Mesenchymal stem cell (in vitro differentiated cells and primary cell): Measurements from ENCODE around the gene RIPK4.

Experiments used
- DNase-seq: peaks from one replicate; pipeline ENCODE4 v3.0.0-alpha.2; 2013
- H2AFZ ChIP-seq: one replicate; pipeline ENCODE4 v1.6.1; 2013; ENCODE audit warnings: low read depth, mild to moderate bottlenecking, control low read depth, inconsistent platforms, low read length, moderate library complexity
- H2AK5ac ChIP-seq: 2 replicates; pipeline ENCODE4 v1.6.1; 2013; ENCODE audit warnings: low read length, moderate library complexity, mild to moderate bottlenecking, inconsistent platforms; ENCODE audit not compliant: severe bottlenecking
- H2BK120ac ChIP-seq: one replicate; pipeline ENCODE4 v1.6.1; 2013; ENCODE audit warnings: low read depth, mild to moderate bottlenecking, inconsistent platforms, low read length, moderate library complexity
- H2BK12ac ChIP-seq, 2 experiments: one replicate each; pipeline ENCODE4 v1.6.1; 2013; ENCODE audit warnings: inconsistent platforms in 2 of 2, low read length in 2 of 2, mild to moderate bottlenecking in 2 of 2, moderate library complexity in 2 of 2, control low read depth in 1 of 2
- H2BK15ac ChIP-seq: one replicate; pipeline ENCODE4 v1.6.1; 2013; ENCODE audit warnings: mild to moderate bottlenecking, low read depth, inconsistent platforms; ENCODE audit not compliant: poor library complexity, severe bottlenecking
- H2BK5ac ChIP-seq: 2 replicates; pipeline ENCODE4 v1.6.1; 2013; ENCODE audit warnings: low read depth, mild to moderate bottlenecking, low read length, control low read depth, inconsistent platforms; ENCODE audit not compliant: poor library complexity, severe bottlenecking
- H3K14ac ChIP-seq, 2 experiments: one replicate each; pipeline ENCODE4 v1.6.1; 2013; ENCODE audit warnings: inconsistent platforms in 2 of 2, low read length in 2 of 2, control low read depth in 1 of 2, mild to moderate bottlenecking in 1 of 2, moderate library complexity in 1 of 2
- H3K18ac ChIP-seq, 2 experiments: one replicate each; pipeline ENCODE4 v1.6.1; 2013; ENCODE audit warnings: inconsistent platforms in 2 of 2, low read length in 2 of 2, control low read depth in 1 of 2, low read depth in 1 of 2, mild to moderate bottlenecking in 1 of 2
- H3K23ac ChIP-seq, 2 experiments: one replicate each; pipeline ENCODE4 v1.6.1; 2013; ENCODE audit warnings: inconsistent platforms in 2 of 2, low read length in 2 of 2, mild to moderate bottlenecking in 2 of 2, moderate library complexity in 2 of 2, control low read depth in 1 of 2
- H3K27ac ChIP-seq: 2 replicates; pipeline ENCODE4 v1.5.1; 2013; ENCODE audit warnings: mild to moderate bottlenecking, moderate library complexity, low read length, control low read depth, inconsistent platforms; ENCODE audit not compliant: poor library complexity, severe bottlenecking
- H3K27me3 ChIP-seq, 2 experiments: 2 replicates each; pipeline versions ENCODE4 v1.6.1 to v1.7.0; 2013; ENCODE audit warnings: low read length in 2 of 2, mild to moderate bottlenecking in 2 of 2, moderate library complexity in 2 of 2, control low read depth in 1 of 2, inconsistent platforms in 1 of 2; ENCODE audit not compliant: control insufficient read depth in 1 of 2, insufficient read depth in 1 of 2
- H3K36me3 ChIP-seq, 2 experiments: 2 replicates each; pipeline versions ENCODE4 v1.6.1 to v1.7.0; 2013; ENCODE audit warnings: low read length in 2 of 2, control low read depth in 1 of 2, inconsistent platforms in 1 of 2, low read depth in 1 of 2, mild to moderate bottlenecking in 1 of 2; ENCODE audit not compliant: insufficient read depth in 2 of 2, control insufficient read depth in 1 of 2
- H3K4ac ChIP-seq, 2 experiments: one replicate each; pipeline ENCODE4 v1.6.1; 2013; ENCODE audit warnings: inconsistent platforms in 2 of 2, low read length in 2 of 2, mild to moderate bottlenecking in 2 of 2, moderate library complexity in 2 of 2, control low read depth in 1 of 2, low read depth in 1 of 2
- H3K4me1 ChIP-seq: 2 replicates; pipeline ENCODE4 v1.6.1; 2013; ENCODE audit warnings: low read depth, low read length, control low read depth; ENCODE audit not compliant: control insufficient read depth, insufficient read depth
- H3K4me2 ChIP-seq: 2 replicates; pipeline ENCODE4 v1.6.1; 2013; ENCODE audit warnings: low read length, mild to moderate bottlenecking, inconsistent platforms; ENCODE audit not compliant: poor library complexity, severe bottlenecking
- H3K4me3 ChIP-seq, 2 experiments: 2 replicates each; pipeline versions ENCODE4 v1.5.1 to v1.7.0; 2013; ENCODE audit warnings: low read length in 2 of 2, mild to moderate bottlenecking in 2 of 2, control low read depth in 1 of 2, low read depth in 1 of 2; ENCODE audit not compliant: insufficient read depth in 1 of 2
- H3K79me1 ChIP-seq: replicated peaks from 2 replicates; pipeline ENCODE4 v1.6.1; 2013; ENCODE audit warnings: mild to moderate bottlenecking, control low read depth, low read length, inconsistent platforms; ENCODE audit not compliant: poor library complexity, severe bottlenecking
- H3K9ac ChIP-seq: 2 replicates; pipeline ENCODE4 v1.7.0; 2013; ENCODE audit warnings: mild to moderate bottlenecking, low read length, moderate library complexity
- H3K9me3 ChIP-seq: 2 replicates; pipeline ENCODE4 v1.7.0; 2013; ENCODE audit warnings: mild to moderate bottlenecking, low read length; ENCODE audit not compliant: control insufficient read depth
- H4K8ac ChIP-seq: one replicate; pipeline ENCODE4 v1.6.1; 2013; ENCODE audit warnings: inconsistent platforms, mild to moderate bottlenecking, low read length, moderate library complexity
- H4K91ac ChIP-seq: one replicate; pipeline ENCODE4 v1.6.1; 2013; ENCODE audit warnings: mild to moderate bottlenecking, low read length, inconsistent platforms
- WGBS: methylation state at CpG from one replicate; pipeline ENCODE4 v1.1.7; 2013; ENCODE audit warnings: mixed read lengths; 5-methylcytosine and 5-hydroxymethylcytosine counted together

The RIPK4 gene

GRCh38 chr21:41701749-41702148 lies 65.1 kb downstream of the RIPK4 start:
- Histone ChIP-seq H3K9ac (no peak overlapping the region), H3K23ac (no peak overlapping the region), H2BK15ac (no peak overlapping the region), H2BK5ac (no peak overlapping the region), H3K4ac (no peak overlapping the region), H3K36me3 (no peaks in the 10 kb centered on the region), H3K27me3 (peaks cover 10 to 39% of the 10 kb centered on the region in 2 experiments), H4K8ac (no peak overlapping the region), H3K79me1 (no peaks in the 10 kb centered on the region), H2BK12ac (no peak overlapping the region), H3K9me3 (no peaks in the 10 kb centered on the region), H3K4me1 (peaks cover 4% of the 10 kb centered on the region), H3K14ac (no peak overlapping the region), H3K4me3 (no peak overlapping the region), H4K91ac (no peak overlapping the region), H2BK120ac (no peak overlapping the region), H2AK5ac (no peak overlapping the region), H3K4me2 (no peak overlapping the region), H3K18ac (no peak overlapping the region), H2AFZ (no peak overlapping the region), H3K27ac (no peak overlapping the region)
- no peak for DNase-seq
- WGBS = 91% methylated on average over 10 of the region's 10 CpGs

GRCh38 chr21:41699311-41699710 lies 67.5 kb downstream of the RIPK4 start:
- H3K4ac ChIP-seq = no peak overlapping the region
- H3K9ac ChIP-seq = no peak overlapping the region
- DNase-seq = no peak
- no peak overlapping the region for H2BK5ac ChIP-seq
- no peak overlapping the region for H3K14ac ChIP-seq
- no peak overlapping the region for H2AFZ ChIP-seq
- H2AK5ac ChIP-seq = no peak overlapping the region
- peaks cover 14 to 41% of the 10 kb centered on the region in 2 experiments for H3K27me3 ChIP-seq
- H3K4me3 ChIP-seq = no peak overlapping the region
- no peak overlapping the region for H2BK12ac ChIP-seq
- no peak overlapping the region for H3K27ac ChIP-seq
- no peak overlapping the region for H2BK15ac ChIP-seq
- H4K8ac ChIP-seq = no peak overlapping the region
- no peak overlapping the region for H3K23ac ChIP-seq
- H3K18ac ChIP-seq = no peak overlapping the region
- H3K4me2 ChIP-seq = no peak overlapping the region
- peaks cover 3% of the 10 kb centered on the region for H3K9me3 ChIP-seq
- WGBS = 84% methylated on average over 10 of the region's 10 CpGs
- H3K79me1 ChIP-seq = no peaks in the 10 kb centered on the region
- no peaks in the 10 kb centered on the region for H3K4me1 ChIP-seq
- H2BK120ac ChIP-seq = no peak overlapping the region
- no peaks in the 10 kb centered on the region for H3K36me3 ChIP-seq
- no peak overlapping the region for H4K91ac ChIP-seq

GRCh38 chr21:41698071-41698470 lies 68.8 kb downstream of the RIPK4 start:
- Histone ChIP-seq H2BK15ac (no peak overlapping the region), H3K23ac (no peak overlapping the region), H3K4me2 (no peak overlapping the region), H4K8ac (no peak overlapping the region), H2BK5ac (no peak overlapping the region), H3K9me3 (peaks cover 4% of the 10 kb centered on the region), H3K36me3 (no peaks in the 10 kb centered on the region), H4K91ac (no peak overlapping the region), H3K4me3 (no peak overlapping the region), H3K14ac (no peak overlapping the region), H2AK5ac (no peak overlapping the region), H2BK120ac (no peak overlapping the region), H2AFZ (no peak overlapping the region), H2BK12ac (no peak overlapping the region), H3K27me3 (peaks cover 14 to 41% of the 10 kb centered on the region in 2 experiments), H3K4me1 (no peaks in the 10 kb centered on the region), H3K27ac (no peak overlapping the region), H3K9ac (no peak overlapping the region), H3K18ac (no peak overlapping the region), H3K79me1 (no peaks in the 10 kb centered on the region), H3K4ac (no peak overlapping the region)
- 80% methylated on average over 11 of the region's 11 CpGs for WGBS
- no peak for DNase-seq

GRCh38 chr21:41695513-41695912 lies 71.3 kb downstream of the RIPK4 start:
- H3K4me3 ChIP-seq = no peak overlapping the region
- no peaks in the 10 kb centered on the region for H3K79me1 ChIP-seq
- no peak overlapping the region for H3K4ac ChIP-seq
- no peak overlapping the region for H2BK12ac ChIP-seq
- no peak overlapping the region for H4K91ac ChIP-seq
- no peak overlapping the region for H2AFZ ChIP-seq
- no peak overlapping the region for H2BK120ac ChIP-seq
- no peak overlapping the region for H3K18ac ChIP-seq
- H3K4me2 ChIP-seq = no peak overlapping the region
- H4K8ac ChIP-seq = no peak overlapping the region
- 66% methylated on average over 2 of the region's 2 CpGs for WGBS
- no peak overlapping the region for H3K14ac ChIP-seq
- H3K27me3 ChIP-seq = peaks cover 24 to 59% of the 10 kb centered on the region in 2 experiments
- H3K27ac ChIP-seq = no peak overlapping the region
- H2AK5ac ChIP-seq = no peak overlapping the region
- no peaks in the 10 kb centered on the region for H3K36me3 ChIP-seq
- H3K4me1 ChIP-seq = no peaks in the 10 kb centered on the region
- H3K9ac ChIP-seq = no peak overlapping the region
- H2BK15ac ChIP-seq = no peak overlapping the region
- DNase-seq = no peak
- peaks cover 4% of the 10 kb centered on the region for H3K9me3 ChIP-seq
- H3K23ac ChIP-seq = no peak overlapping the region
- no peak overlapping the region for H2BK5ac ChIP-seq
